Esophagus squamous epithelium (tissue), 5 donors: Measurements from ENCODE around the gene AVPR1A. TPM values are rescaled to one million over a fixed set of nuclear protein-coding genes. Genes with fewer than 3 reads are reported as not detected.

Experiments
- DNase-seq: peaks from one replicate; lab custom pipeline; 2025; lab: John Stamatoyannopoulos, UW
- H3K27ac ChIP-seq, 4 donors: fragments of 200-600 bp; sonication (generic); one replicate each; pipeline ENCODE4 v1.5.1; 2016 to 2019; ENCODE audit warnings: mild to moderate bottlenecking in 1 of 4
- H3K27me3 ChIP-seq, 4 donors: fragments of 200-600 bp; sonication (generic); 1 replicate in 3 of 4; 2 replicates in 1 of 4; pipeline versions ENCODE4 v1.5.1 to v1.6.0; 2017 to 2021; ENCODE audit warnings: antibody characterized with exemption in 1 of 4
- H3K36me3 ChIP-seq, 3 donors: fragments of 200-600 bp; sonication (generic); one replicate each; pipeline ENCODE4 v1.5.1; 2016 to 2019
- H3K4me1 ChIP-seq, 3 donors: fragments of 200-600 bp; sonication (generic); one replicate each; pipeline ENCODE4 v1.5.1; 2017 to 2019
- H3K4me3 ChIP-seq, 4 donors: fragments of 200-600 bp; sonication (generic); 1 replicate in 3 of 4; 2 replicates in 1 of 4; pipeline ENCODE4 v1.5.1; 2016 to 2019; ENCODE audit warnings: mild to moderate bottlenecking in 2 of 4, moderate library complexity in 1 of 4
- H3K9me3 ChIP-seq, 3 donors: fragments of 200-600 bp; sonication (generic); one replicate each; pipeline ENCODE4 v1.5.1; 2016 to 2019
- POLR2A ChIP-seq, 4 donors: fragments of 450-650 bp; IDR thresholded peaks; one replicate each; pipeline ENCODE4 v1.6.1; 2017; ENCODE audit warnings: antibody characterized with exemption in 4 of 4, mild to moderate bottlenecking in 4 of 4, moderate library complexity in 3 of 4
- WGBS, 2 donors: methylation state at CpG; one replicate each; pipeline ENCODE4 v1.1.5; 2018; 5-methylcytosine and 5-hydroxymethylcytosine counted together
- intact Hi-C: fragments of 100-400 bp; cut with DNase I; formaldehyde crosslinking; loops from one replicate; pipeline ENCODE4 v1.15.0; 2022
- total RNA-seq, 4 donors: library from RNA; depleted of rRNA; stranded (reverse); fragments of >200 nt; gene quantifications; one replicate each; pipeline ENCODE4 v1.1.0, GENCODE V29; 2016
- TF ChIP-seq, protein P1 (sequence below), 6 experiments: fragments of 450-650 bp in 4 of 6; fragments of 200-600 bp in 2 of 6; sonication (generic) in 2 of 6; IDR thresholded peaks; one replicate each; pipeline ENCODE4 v1.5.1; 2016 to 2019; ENCODE audit warnings: antibody characterized with exemption in 6 of 6, mild to moderate bottlenecking in 4 of 6, moderate library complexity in 4 of 6
- donor health status: DM: yes; HTN: yes; CAD: no.

The AVPR1A gene
- total RNA-seq, 4 donors from 2014 or later, result 0.87 to 2.8 (median 1.6) TPM

DNA sequence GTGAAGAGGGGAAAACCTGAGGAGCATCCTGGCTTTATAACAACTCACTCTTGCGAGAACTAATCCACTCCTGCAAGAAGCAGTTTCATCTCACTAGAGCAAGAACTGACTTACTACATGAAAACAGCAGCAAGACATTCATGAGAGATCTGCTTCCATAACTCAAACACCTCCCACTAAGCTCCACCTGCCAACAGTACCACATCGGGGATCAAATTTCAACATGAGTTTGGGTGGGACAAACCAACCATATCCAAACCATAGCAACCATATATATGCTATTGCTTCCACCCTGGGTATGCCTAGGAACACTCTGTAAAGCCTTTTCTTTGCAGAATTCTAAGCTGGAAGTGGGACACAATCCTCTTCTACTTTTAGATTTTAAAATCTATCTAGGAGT is 13.9 kb upstream of the AVPR1A start:
- 76 to 78% methylated on average over 2 of the region's 2 CpGs for WGBS, 2 donors
- Histone ChIP-seq H3K27ac (no peak overlapping the region), H3K4me3 (no peak overlapping the region), H3K4me1 (no peaks in the 10 kb centered on the region), H3K9me3 (no peaks in the 10 kb centered on the region), H3K36me3 (no peaks in the 10 kb centered on the region), H3K27me3 (no peaks in the 10 kb centered on the region)
- intact Hi-C loops, result no loop called here
- no peak for DNase-seq
- TF ChIP-seq, protein P1, sequence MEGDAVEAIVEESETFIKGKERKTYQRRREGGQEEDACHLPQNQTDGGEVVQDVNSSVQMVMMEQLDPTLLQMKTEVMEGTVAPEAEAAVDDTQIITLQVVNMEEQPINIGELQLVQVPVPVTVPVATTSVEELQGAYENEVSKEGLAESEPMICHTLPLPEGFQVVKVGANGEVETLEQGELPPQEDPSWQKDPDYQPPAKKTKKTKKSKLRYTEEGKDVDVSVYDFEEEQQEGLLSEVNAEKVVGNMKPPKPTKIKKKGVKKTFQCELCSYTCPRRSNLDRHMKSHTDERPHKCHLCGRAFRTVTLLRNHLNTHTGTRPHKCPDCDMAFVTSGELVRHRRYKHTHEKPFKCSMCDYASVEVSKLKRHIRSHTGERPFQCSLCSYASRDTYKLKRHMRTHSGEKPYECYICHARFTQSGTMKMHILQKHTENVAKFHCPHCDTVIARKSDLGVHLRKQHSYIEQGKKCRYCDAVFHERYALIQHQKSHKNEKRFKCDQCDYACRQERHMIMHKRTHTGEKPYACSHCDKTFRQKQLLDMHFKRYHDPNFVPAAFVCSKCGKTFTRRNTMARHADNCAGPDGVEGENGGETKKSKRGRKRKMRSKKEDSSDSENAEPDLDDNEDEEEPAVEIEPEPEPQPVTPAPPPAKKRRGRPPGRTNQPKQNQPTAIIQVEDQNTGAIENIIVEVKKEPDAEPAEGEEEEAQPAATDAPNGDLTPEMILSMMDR (IDR thresholded peaks at IDR 0.05), result no peak
- TF ChIP-seq POLR2A (IDR thresholded peaks at IDR 0.05), result no peak

DNA sequence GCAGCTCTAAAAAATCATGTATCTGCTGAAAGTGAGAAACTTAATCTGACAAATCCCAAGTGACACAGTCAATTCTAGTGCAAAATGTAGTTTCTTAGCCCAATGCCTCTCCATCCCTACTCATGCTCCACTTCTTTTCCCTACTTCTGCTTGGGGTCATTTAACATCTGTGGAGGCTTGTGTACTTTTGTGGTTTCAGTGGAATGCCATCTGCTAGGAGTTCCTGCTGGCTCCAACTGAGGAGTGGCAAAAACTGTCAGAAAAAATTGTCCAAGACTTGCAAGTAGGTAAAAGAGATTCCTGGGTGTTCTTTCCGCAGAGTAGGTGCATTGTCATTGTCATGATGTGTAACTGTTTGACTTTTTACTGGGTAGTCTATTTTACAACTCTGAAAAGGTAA is 12.5 kb upstream of the AVPR1A start:
- no peak overlapping the region for H3K27ac ChIP-seq
- 78 to 88% methylated on average over 1 of the region's 1 CpG for WGBS, 2 donors
- no peak overlapping the region for H3K4me3 ChIP-seq
- TF ChIP-seq, protein P1 (IDR thresholded peaks at IDR 0.05), result no peak
- no peak for TF ChIP-seq POLR2A (IDR thresholded peaks at IDR 0.05)
- no peaks in the 10 kb centered on the region for H3K27me3 ChIP-seq
- no peaks in the 10 kb centered on the region for H3K9me3 ChIP-seq
- H3K4me1 ChIP-seq, result no peaks in the 10 kb centered on the region
- DNase-seq, result no peak
- intact Hi-C loops, result no loop called here
- H3K36me3 ChIP-seq, result no peaks in the 10 kb centered on the region

DNA sequence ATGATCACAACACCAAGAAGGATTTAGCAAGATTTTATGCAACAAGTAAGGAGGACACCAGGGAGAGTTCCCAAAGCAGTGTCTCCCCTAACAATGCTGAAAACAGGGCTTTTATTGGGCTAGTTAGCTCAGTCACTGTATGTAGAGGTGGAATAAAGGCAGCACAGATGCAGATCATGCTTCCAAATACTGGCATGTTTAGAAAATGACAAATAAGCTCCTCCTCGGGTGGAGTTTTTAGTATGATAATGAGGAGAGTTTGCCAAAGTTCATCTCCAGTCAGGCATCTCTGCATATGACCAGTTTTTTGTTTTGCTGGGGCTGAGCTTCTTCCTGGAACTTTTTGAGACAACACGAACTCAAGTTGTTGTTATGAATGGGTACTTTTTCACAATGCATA is 4.4 kb upstream of the AVPR1A start:
- H3K9me3 ChIP-seq, result no peaks in the 10 kb centered on the region
- 44 to 56% methylated on average over 2 of the region's 2 CpGs for WGBS, 2 donors
- intact Hi-C loops, result no loop called here

DNA sequence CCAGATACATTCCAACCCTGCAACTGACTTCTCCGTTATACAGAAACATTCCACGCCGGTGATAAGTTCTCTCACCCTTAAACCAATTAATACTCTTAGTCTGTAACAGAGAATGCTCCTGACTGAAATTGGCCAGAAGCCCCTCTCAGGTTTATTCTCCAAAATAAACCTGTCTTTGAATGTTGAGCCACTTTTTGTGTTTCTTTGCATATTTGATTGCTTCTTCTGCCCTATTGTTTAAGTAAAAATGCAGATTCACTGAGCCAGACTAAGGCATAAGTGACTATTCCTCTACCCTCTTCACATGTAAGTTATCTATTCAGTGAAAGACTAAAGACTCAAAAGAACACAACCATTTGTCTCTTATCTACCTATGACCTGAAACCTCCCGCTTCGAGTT is 3.6 kb upstream of the AVPR1A start:
- Histone ChIP-seq H3K27ac (no peak overlapping the region), H3K4me1 (peaks cover 3 to 27% (median 6%) of the 10 kb centered on the region in 3 donors), H3K36me3 (no peaks in the 10 kb centered on the region), H3K4me3 (no peak overlapping the region), H3K27me3 (peaks cover 0 to 59% (median 7%) of the 10 kb centered on the region in 4 donors), H3K9me3 (no peaks in the 10 kb centered on the region)
- whole genome bisulfite sequencing, 2 donors, result 94% methylated on average over 5 of the region's 5 CpGs
- no peak for DNase-seq
- intact Hi-C loops, result no loop called here
- TF ChIP-seq, protein P1 (IDR thresholded peaks at IDR 0.05), result no peak
- no peak for TF ChIP-seq POLR2A (IDR thresholded peaks at IDR 0.05)

More for the DNA sequence above, 4.4 kb upstream of the AVPR1A start:
- no peak for DNase-seq
- no peak for TF ChIP-seq POLR2A (IDR thresholded peaks at IDR 0.05)
- TF ChIP-seq, protein P1 (IDR thresholded peaks at IDR 0.05), result no peak
- H3K36me3 ChIP-seq, result no peaks in the 10 kb centered on the region
- H3K4me3 ChIP-seq, result no peak overlapping the region
- no peak overlapping the region for H3K27ac ChIP-seq
- H3K27me3 ChIP-seq, result peaks cover 0 to 51% (median 7%) of the 10 kb centered on the region in 4 donors
- peaks cover 3 to 22% (median 6%) of the 10 kb centered on the region in 3 donors for H3K4me1 ChIP-seq

DNA sequence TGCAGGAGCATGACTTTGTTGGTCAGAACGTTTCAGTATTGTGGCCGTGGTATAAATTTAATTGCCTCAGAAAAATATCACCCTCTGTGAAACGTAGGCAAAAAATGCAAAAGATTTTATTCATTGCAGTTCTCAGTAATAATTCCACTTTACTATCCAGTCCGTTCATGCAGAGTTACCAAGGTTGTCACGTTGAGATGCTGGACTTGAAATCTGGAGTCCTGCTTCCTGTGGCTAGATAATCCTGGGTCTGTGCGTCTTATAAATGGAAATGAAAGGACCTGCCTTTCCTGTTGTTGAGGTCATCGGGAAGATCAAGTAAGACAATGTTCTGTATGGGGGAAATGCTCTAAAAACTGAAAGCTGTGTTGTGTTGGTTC is 1.3 kb upstream of the AVPR1A start:
- peaks cover 3 to 27% (median 6%) of the 10 kb centered on the region in 3 donors for H3K4me1 ChIP-seq
- 18 to 22% methylated on average over 7 of the region's 7 CpGs for WGBS, 2 donors
- intact Hi-C loops, result no loop called here
- H3K36me3 ChIP-seq, result no peaks in the 10 kb centered on the region
- H3K9me3 ChIP-seq, result no peaks in the 10 kb centered on the region
- TF ChIP-seq, protein P1 (IDR thresholded peaks at IDR 0.05), result no peak
- no peak for TF ChIP-seq POLR2A (IDR thresholded peaks at IDR 0.05)
- H3K27ac ChIP-seq, result no peak overlapping the region
- DNase-seq, result no peak
- peaks cover 0 to 82% (median 7%) of the 10 kb centered on the region in 4 donors for H3K27me3 ChIP-seq
- H3K4me3 ChIP-seq, result peak overlapping the region in 2 of 4 donors; percentile 45 to 58
